GM21825 (cell line): ENCODE data around the gene SULT1A2.
"Not testable (repeated sequence)": the region's sequence is repeated elsewhere in the genome, so short reads cannot be mapped to it uniquely, and the experiment has no call there.

Experiments used
- ATAC-seq: cut with Tn5 transposase; IDR thresholded peaks from one replicate; pipeline ENCODE4 v1.9.1; 2021; ENCODE audit warnings: mild to moderate bottlenecking, moderate library complexity; ENCODE audit not compliant: unreplicated experiment

SULT1A2 gene

GRCh38 chr16:28596840-28597691, at the start of gene SULT1A2:
TSS of gene SULT1A2 (minus strand) at chr16:28597050. CDS start at chr16:28595930, 1,120 bp downstream.
- ATAC-seq: no peak

- not testable (repeated sequence) for ATAC-seq
Observed at GRCh38 chr16:28639959-28640358, 43.1 kb upstream of the SULT1A2 start.

- ATAC-seq: not testable (repeated sequence)
Observed at GRCh38 chr16:28638359-28638758, 41.5 kb upstream of the SULT1A2 start.

GRCh38 chr16:28637765-28638164, 40.9 kb upstream of the SULT1A2 start, which contains the start of gene NPIPB8:
TSS of gene NPIPB8 (plus strand) at chr16:28638065. CDS start at chr16:28638361, 296 bp downstream.
- ATAC-seq: not testable (repeated sequence)

GRCh38 chr16:28636093-28636823, 39.4 kb upstream of the SULT1A2 start:
- not testable (repeated sequence) for ATAC-seq

- ATAC-seq: not testable (repeated sequence)
Observed at GRCh38 chr16:28630905-28631304, 34.1 kb upstream of the SULT1A2 start.

- ATAC-seq: no peak
Observed at GRCh38 chr16:28623172-28623711, 26.4 kb upstream of the SULT1A2 start.

- not testable (repeated sequence) for ATAC-seq
Observed at GRCh38 chr16:28622532-28623171, 25.8 kb upstream of the SULT1A2 start.

- ATAC-seq: no peak
Observed at GRCh38 chr16:28621481-28622155, 24.8 kb upstream of the SULT1A2 start.

GRCh38 chr16:28620316-28620715, 23.5 kb upstream of the SULT1A2 start:
- ATAC-seq: not testable (repeated sequence)

- ATAC-seq: no peak
Observed at GRCh38 chr16:28617874-28618273, 21.0 kb upstream of the SULT1A2 start.

GRCh38 chr16:28616636-28617035, 19.8 kb upstream of the SULT1A2 start:
- no peak for ATAC-seq

GRCh38 chr16:28616224-28616577, 19.4 kb upstream of the SULT1A2 start:
- ATAC-seq: not testable (repeated sequence)

GRCh38 chr16:28615486-28616223, 18.8 kb upstream of the SULT1A2 start:
- not testable (repeated sequence) for ATAC-seq

GRCh38 chr16:28614561-28614960, 17.7 kb upstream of the SULT1A2 start:
- not testable (repeated sequence) for ATAC-seq

GRCh38 chr16:28613912-28614311, 17.1 kb upstream of the SULT1A2 start:
- ATAC-seq: not testable (repeated sequence)

- not testable (repeated sequence) for ATAC-seq
Observed at GRCh38 chr16:28612359-28613280, 15.8 kb upstream of the SULT1A2 start.

- ATAC-seq: no peak
Observed at GRCh38 chr16:28610595-28611191, 13.8 kb upstream of the SULT1A2 start.
